Measurements from ENCODE around the gene MYBPC3.
A peak's percentile ranks its signal among the peaks of the same experiment; 100 is the strongest.

MYBPC3 gene

GRCh38 chr11:47350315-47350714, 2.2 kb downstream of the MYBPC3 start:
- no peak for DNase-seq (ENCODE audit: low read depth, low spot score)
- Histone ChIP-seq H3K27ac (no peak overlapping the region), H3K36me3 (ENCODE audit: insufficient read depth, low read length) (no peaks in the 10 kb centered on the region), H3K9me3 (ENCODE audit: low read depth, low read length) (no peaks in the 10 kb centered on the region), H3K9ac (ENCODE audit: insufficient read length) (no peak overlapping the region), H3K4me3 (no peak overlapping the region)
- TF ChIP-seq POLR2AphosphoS5 (IDR thresholded peaks at IDR 0.05; ENCODE audit: borderline replicate concordance, low read depth, low read length) (no peak), EZH2 (IDR thresholded peaks at IDR 0.05) (no peak), FOXP2 (optimal IDR thresholded peaks at IDR 0.05; ENCODE audit: control extremely low read depth, extremely low read length, insufficient read depth) (no peak)

GRCh38 chr11:47349521-47350095, 2.9 kb downstream of the MYBPC3 start:
- Histone ChIP-seq H3K36me3 (ENCODE audit: insufficient read depth, low read length) (no peaks in the 10 kb centered on the region), H3K27ac (no peak overlapping the region), H3K9ac (ENCODE audit: insufficient read length) (no peak overlapping the region), H3K9me3 (ENCODE audit: low read depth, low read length) (no peaks in the 10 kb centered on the region), H3K4me3 (no peak overlapping the region)
- DNase-seq (ENCODE audit: low read depth, low spot score), result no peak
- TF ChIP-seq FOXP2 (optimal IDR thresholded peaks at IDR 0.05; ENCODE audit: control extremely low read depth, extremely low read length, insufficient read depth) (no peak), EZH2 (IDR thresholded peaks at IDR 0.05) (no peak), POLR2AphosphoS5 (IDR thresholded peaks at IDR 0.05; ENCODE audit: borderline replicate concordance, low read depth, low read length) (no peak)

DNA sequence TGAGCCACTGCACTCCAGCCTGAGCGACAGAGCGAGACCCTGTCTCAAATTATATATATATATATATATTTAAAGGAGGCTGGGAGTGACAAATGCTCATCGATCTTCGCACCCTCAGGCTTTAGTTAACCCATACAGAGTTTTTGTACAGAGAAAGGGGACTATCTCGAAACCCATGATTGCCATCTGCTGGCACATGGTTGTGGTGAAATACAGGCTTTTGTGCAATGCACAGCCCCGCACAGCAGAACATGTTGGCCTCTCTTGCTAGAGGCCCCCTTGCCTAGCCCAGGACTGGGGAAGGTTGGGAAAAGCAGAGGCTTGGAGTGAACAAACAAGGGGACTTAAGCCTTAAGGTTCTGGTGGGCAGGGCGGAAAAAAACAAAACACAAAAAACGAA, 3.6 kb downstream of the MYBPC3 start:
- H3K36me3 ChIP-seq (ENCODE audit: insufficient read depth, low read length), result no peaks in the 10 kb centered on the region
- no peak for TF ChIP-seq POLR2AphosphoS5 (IDR thresholded peaks at IDR 0.05; ENCODE audit: borderline replicate concordance, low read depth, low read length)
- TF ChIP-seq FOXP2 (optimal IDR thresholded peaks at IDR 0.05; ENCODE audit: control extremely low read depth, extremely low read length, insufficient read depth), result no peak
- no peak for TF ChIP-seq EZH2 (IDR thresholded peaks at IDR 0.05)
- H3K9me3 ChIP-seq (ENCODE audit: low read depth, low read length), result no peaks in the 10 kb centered on the region
- H3K27ac ChIP-seq, result no peak overlapping the region
- no peak overlapping the region for H3K4me3 ChIP-seq
- H3K9ac ChIP-seq (ENCODE audit: insufficient read length), result no peak overlapping the region
- DNase-seq (ENCODE audit: low read depth, low spot score), result peak; percentile 35

DNA sequence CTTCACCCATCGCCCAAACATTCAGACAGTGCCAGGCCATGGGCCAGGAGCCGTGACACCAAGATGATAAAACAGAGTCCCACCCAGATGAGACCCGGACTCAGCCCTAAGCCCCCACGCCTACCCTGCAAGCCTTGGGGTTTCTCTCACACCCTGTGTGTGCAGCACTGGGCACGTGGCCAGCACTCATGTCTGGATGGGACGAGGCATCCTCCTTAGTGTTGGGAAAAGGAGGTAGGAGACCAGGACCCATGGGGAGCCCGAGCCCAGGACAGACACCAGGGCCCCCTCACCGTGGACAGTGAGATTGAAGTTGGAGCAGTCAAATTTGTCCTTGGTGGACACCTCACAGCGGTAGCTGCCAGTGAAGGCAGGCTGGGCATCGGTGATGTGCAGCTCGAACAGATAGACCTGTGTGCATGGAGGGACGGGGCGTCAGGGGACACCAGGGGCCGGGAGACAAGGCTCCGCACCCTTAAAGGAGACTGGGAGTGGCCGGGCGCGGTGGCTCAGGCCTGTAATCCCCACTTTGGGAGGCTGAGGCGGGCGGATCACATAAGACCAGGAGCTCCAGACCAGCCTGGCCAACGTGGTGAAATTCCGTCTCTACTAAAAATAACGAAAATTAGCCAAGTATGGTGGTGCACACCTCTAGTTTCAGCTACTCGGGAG, 4.2 kb downstream of the MYBPC3 start:
- H3K9ac ChIP-seq (ENCODE audit: insufficient read length), result no peak overlapping the region
- no peaks in the 10 kb centered on the region for H3K36me3 ChIP-seq (ENCODE audit: insufficient read depth, low read length)
- H3K4me3 ChIP-seq, result no peak overlapping the region
- H3K9me3 ChIP-seq (ENCODE audit: low read depth, low read length), result no peaks in the 10 kb centered on the region
- no peak for DNase-seq (ENCODE audit: low read depth, low spot score)
- TF ChIP-seq EZH2 (IDR thresholded peaks at IDR 0.05), result no peak
- TF ChIP-seq FOXP2 (optimal IDR thresholded peaks at IDR 0.05; ENCODE audit: control extremely low read depth, extremely low read length, insufficient read depth), result no peak
- no peak for TF ChIP-seq POLR2AphosphoS5 (IDR thresholded peaks at IDR 0.05; ENCODE audit: borderline replicate concordance, low read depth, low read length)
- no peak overlapping the region for H3K27ac ChIP-seq

GRCh38 chr11:47347137-47347536, 5.4 kb downstream of the MYBPC3 start:
- no peaks in the 10 kb centered on the region for H3K36me3 ChIP-seq (ENCODE audit: insufficient read depth, low read length)
- H3K9ac ChIP-seq (ENCODE audit: insufficient read length), result no peak overlapping the region
- no peak overlapping the region for H3K27ac ChIP-seq
- H3K4me3 ChIP-seq, result no peak overlapping the region
- TF ChIP-seq FOXP2 (optimal IDR thresholded peaks at IDR 0.05; ENCODE audit: control extremely low read depth, extremely low read length, insufficient read depth) (no peak), EZH2 (IDR thresholded peaks at IDR 0.05) (no peak), POLR2AphosphoS5 (IDR thresholded peaks at IDR 0.05; ENCODE audit: borderline replicate concordance, low read depth, low read length) (no peak)
- DNase-seq (ENCODE audit: low read depth, low spot score), result no peak
- no peaks in the 10 kb centered on the region for H3K9me3 ChIP-seq (ENCODE audit: low read depth, low read length)

DNA sequence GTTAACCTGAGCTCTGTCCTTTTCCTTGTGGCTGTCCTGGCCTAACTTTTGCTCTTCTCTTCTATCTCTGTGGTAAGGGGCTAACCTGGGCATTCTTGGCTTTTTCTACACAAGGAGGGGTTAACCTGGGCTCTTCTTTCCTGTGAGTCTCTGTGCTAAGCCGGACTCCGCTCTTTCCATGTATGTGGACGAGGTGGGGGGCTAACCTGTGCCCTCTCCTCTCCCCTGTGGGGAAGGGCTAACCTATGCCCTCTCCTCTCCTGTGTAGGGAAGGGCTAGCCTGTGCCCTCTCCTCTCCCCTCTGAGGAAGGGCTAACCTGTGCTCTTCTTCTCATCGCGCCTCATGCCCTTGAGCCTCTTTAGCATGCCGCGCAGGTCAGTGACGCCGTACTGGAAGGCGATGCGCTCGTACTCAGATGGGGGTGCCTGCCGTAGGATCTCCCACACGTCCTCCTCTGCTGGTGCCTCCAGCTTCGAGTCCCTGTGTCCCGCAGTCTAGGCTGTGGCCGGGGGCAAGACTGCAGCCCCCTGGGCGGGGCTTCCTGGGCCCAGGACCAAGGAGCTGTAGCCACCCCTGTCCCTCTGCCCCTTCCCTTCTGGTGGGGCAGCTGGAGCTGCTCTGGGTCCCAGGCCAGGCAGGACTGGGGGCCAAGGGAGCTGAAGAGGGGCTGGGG, 6.5 kb downstream of the MYBPC3 start:
- no peaks in the 10 kb centered on the region for H3K36me3 ChIP-seq (ENCODE audit: insufficient read depth, low read length)
- H3K4me3 ChIP-seq, result no peak overlapping the region
- no peak overlapping the region for H3K9ac ChIP-seq (ENCODE audit: insufficient read length)
- TF ChIP-seq EZH2 (IDR thresholded peaks at IDR 0.05) (no peak), FOXP2 (optimal IDR thresholded peaks at IDR 0.05; ENCODE audit: control extremely low read depth, extremely low read length, insufficient read depth) (no peak)
- H3K9me3 ChIP-seq (ENCODE audit: low read depth, low read length), result no peaks in the 10 kb centered on the region
- no peak overlapping the region for H3K27ac ChIP-seq
- no peak for DNase-seq (ENCODE audit: low read depth, low spot score)

DNA sequence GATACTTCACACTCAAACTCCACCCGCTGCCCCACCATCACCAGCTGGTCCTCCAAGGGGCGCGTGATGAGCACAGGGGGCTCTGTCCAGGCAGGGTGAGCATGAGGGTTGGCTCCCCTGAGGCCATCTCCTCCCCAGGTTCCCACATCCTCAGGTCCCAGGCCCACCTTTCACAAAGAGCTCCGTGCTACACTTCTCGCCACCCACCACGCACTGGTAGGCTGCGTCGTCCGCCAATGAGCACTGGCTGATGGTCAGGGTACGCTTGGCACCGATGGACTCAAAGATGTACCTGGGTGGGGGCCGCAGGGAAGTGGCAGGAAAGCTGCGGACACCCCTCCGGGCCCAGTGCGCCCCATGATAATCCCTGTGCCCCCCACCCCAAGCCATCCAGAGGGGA, 9.6 kb downstream of the MYBPC3 start:
- H3K4me3 ChIP-seq, result no peak overlapping the region
- no peak for DNase-seq (ENCODE audit: low read depth, low spot score)
- no peak overlapping the region for H3K9ac ChIP-seq (ENCODE audit: insufficient read length)
- H3K36me3 ChIP-seq (ENCODE audit: insufficient read depth, low read length), result no peaks in the 10 kb centered on the region
- no peak overlapping the region for H3K27ac ChIP-seq
- TF ChIP-seq EZH2 (IDR thresholded peaks at IDR 0.05) (no peak), FOXP2 (optimal IDR thresholded peaks at IDR 0.05; ENCODE audit: control extremely low read depth, extremely low read length, insufficient read depth) (no peak), POLR2AphosphoS5 (IDR thresholded peaks at IDR 0.05; ENCODE audit: borderline replicate concordance, low read depth, low read length) (no peak)
- H3K9me3 ChIP-seq (ENCODE audit: low read depth, low read length), result no peaks in the 10 kb centered on the region

DNA sequence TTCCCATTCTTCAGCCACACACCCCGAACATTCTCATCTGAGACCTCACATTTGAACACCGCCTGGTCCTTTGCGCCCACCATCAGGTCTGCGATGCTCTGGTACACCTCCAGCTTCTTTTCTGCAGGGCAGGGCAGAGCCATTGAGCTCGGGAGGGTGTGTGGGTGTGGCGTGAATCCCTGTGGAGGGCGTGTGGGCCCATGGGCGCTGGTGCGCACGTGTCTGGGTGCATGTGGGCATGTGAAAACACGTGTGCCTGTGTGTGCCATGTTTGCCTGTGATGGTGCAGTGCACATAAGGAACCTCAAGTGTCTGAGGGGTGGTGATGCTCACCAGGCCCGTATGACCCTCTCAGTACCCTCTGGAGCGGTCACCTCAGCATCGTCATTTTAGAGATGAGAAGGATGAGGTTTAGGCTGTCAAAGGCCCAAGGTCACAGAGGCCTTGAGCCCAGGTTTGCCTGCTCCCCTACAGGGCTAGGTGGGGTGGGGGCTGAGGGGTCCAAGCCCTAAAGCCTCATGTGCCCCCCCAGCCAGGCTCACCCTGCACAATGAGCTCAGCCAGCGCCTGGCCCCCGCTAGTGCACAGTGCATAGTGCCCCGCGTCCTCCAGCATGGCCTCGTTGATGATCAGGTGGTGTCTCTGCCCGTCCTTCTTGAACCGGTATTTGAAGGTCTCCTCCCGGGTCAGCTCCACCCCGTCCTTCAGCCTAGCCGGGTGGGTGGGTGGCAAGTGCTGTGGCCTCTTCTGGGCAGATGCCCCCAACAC, 10.3 kb downstream of the MYBPC3 start:
- no peak overlapping the region for H3K4me3 ChIP-seq
- H3K36me3 ChIP-seq (ENCODE audit: insufficient read depth, low read length), result no peaks in the 10 kb centered on the region
- no peak overlapping the region for H3K9ac ChIP-seq (ENCODE audit: insufficient read length)
- H3K9me3 ChIP-seq (ENCODE audit: low read depth, low read length), result no peaks in the 10 kb centered on the region
- no peak overlapping the region for H3K27ac ChIP-seq
- TF ChIP-seq EZH2 (IDR thresholded peaks at IDR 0.05), result no peak
- no peak for TF ChIP-seq POLR2AphosphoS5 (IDR thresholded peaks at IDR 0.05; ENCODE audit: borderline replicate concordance, low read depth, low read length)
- TF ChIP-seq FOXP2 (optimal IDR thresholded peaks at IDR 0.05; ENCODE audit: control extremely low read depth, extremely low read length, insufficient read depth), result no peak
- no peak for DNase-seq (ENCODE audit: low read depth, low spot score)
